Lung microvascular endothelial cell (primary cell): ENCODE measurements around the gene IQSEC1. TPM values are rescaled to one million over a fixed set of nuclear protein-coding genes. Genes with fewer than 3 reads are reported as not detected.

Experiments used
- DNase-seq, 2 donors: peaks; one replicate each; pipeline versions ENCODE4 v3.0.0 to v3.0.0-alpha.2; 2010; ENCODE audit warnings: low read depth in 2 of 2
- total RNA-seq: library from RNA; depleted of rRNA; stranded (reverse); fragments of >200 nt; gene quantifications from 2 replicates; pipeline ENCODE4 v1.2.1, GENCODE V29; 2014

The IQSEC1 gene
- total RNA-seq, 1 donor from 2014 or later = 63.7 TPM

DNA sequence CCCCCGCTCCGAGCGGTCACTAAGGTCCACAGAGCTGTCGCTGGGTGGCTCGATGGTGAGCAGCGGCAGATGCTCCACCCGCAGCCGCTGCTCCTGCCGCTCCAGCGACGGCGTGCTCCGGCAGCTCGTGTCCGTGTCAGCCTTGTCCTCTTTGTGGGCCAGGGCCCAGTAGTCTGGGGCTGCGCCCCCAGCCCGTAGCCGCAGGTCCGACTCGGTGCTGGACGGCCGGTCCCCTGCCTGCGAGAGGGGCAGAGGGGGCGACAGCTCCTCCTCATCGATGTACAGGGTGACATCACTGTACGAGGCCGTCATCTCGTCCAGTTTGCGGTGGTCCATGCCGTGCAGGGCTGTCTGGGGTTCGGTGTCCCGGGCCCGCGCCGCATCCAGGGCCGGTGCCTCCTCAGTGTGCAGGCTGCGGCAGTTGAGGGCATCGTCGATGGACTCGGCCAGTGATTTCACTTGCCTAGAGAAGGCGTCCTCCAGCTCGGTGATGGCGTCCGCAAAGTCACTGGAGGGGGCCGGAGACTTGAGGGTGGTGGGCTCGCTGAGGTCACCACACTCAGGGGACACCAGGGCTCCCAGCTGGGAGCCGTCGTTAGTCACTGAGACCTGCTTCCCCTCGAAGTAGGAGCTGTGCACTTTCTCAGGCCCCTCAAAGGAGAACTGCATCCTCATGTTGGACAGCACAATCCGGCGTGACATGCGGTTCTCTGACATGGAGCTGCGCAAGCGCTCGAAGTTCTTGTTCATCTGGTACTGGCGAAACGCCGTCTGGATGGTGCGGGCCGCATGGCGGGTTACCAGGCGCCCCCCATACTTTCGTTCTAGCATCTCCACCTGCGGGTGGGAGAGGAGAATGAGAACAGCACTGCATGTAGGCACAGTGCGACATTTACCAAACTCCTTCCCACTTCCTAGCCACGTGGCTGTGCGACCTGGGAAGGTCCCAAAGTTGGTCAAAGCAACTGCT is 137.1 kb downstream of the IQSEC1 start:
- DNase-seq = no peak

DNA sequence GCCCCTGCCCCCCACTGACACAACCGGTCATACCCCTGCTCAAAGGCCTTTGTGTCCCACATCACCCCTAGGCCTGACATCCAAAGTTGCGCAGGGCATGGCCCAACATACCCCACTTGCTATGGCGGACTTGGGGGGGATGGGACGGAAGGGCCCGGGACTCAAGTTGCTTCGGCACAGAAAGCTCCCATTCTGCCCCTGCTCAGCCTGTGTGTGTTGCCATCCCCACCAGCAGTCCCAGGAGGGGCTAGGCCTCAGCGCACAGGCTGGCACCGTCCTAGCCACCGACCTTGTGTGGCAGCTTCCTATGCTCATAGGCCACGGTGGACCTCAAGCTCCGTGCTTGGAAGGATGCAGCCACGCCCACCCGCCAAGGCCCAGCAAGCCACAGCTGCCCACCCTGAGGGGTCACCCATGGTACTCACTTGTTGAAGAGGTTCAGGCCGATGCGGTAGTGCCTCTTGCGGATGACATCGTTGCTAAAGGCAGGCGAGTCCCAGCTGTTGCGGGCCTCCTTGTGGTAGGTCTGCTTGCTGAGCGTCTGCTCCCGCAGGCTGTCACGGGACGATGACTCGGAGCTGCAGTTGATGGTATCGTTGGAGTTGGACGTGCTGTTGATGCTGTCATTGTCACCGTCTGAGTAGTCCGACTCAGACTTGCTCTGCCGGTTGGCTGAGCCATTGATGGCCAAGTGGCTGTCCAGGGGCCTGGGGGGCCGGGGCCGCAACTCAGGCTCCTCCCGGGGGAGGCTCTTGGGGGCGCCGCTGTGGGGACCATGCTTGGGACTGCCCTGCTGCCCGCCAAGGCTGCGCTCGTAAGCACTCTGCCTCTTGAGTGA is 138.0 kb downstream of the IQSEC1 start:
- no peak for DNase-seq

DNA sequence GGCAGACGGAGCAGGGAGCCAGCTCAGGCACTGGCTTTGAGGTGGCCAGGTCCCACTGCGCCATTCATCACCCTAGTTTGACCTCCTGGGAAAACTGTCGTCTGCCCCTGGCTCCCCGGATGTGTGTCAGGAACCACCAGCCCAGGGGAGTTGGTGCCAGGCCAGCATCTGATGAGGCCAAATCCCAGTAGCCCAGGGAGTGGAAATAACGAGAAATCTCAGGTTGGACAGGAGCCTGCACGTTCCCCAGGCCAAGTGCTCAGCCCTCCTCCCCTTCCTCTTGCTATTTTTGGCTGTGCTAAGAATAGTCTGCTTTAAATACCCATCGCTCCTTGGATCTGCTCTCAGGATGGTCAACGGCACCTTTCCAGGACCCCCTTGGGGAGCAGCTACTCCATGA is 138.8 kb downstream of the IQSEC1 start:
- DNase-seq = peak; percentile 10 to 19

DNA sequence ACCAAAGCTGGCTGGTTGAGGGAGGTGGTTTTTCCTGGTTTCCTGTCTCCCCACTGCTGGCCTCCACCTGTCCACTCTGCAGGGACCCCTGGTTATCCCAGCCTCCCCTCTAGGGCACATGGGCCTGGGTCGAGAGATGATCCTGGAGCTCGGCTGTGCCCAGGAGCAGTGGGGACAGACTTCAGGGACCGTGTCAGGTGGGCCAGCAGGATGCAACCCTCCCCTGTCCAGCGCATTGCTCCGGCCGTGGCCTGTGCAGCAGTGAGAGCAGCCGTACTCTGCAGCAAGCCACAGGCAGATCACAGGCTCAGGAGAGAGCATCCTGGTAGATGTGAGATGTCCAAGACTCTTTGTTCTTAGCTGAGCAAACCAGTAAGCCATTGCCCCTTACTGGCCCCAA is 139.3 kb downstream of the IQSEC1 start:
- no peak for DNase-seq

DNA sequence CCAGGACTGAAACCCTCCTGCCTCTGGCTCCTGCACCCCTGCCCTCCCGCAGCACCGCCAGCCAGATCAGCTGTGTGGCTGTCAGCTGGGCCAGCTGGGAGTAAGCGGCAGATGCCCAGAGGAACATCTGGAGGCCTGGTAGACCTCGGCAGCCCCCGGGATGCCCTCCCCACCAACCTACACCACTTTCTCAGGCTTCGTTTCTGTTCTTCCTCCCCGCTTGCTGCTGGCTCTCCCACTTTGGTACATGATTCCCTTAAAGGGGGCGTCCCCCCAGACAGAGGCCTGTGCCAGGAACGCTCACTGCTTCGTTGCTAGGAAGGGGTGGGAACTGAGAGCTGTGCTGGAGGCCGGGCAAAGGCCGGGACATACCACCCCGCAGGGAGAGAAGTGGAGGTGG is 140.5 kb downstream of the IQSEC1 start:
- DNase-seq = no peak

DNA sequence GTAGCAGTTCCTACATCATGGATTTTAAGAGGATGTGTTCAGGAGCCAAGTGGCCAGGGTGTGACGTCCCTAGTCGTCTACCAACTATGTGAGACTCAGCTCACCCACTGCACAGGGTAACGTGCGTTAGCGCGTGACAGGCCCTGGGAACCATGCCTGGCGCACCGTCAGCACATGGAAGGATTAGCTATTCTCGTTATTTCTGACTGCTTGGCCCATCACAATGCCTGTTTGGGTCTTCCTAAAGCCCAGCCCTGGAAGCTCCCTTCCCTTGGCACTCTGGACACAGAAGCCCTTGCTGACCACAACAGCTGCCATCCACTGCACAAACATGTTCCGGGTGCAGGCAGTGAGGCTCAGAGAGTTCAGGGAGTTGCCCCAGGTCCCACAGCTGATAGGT is 140.9 kb downstream of the IQSEC1 start:
- DNase-seq = no peak

DNA sequence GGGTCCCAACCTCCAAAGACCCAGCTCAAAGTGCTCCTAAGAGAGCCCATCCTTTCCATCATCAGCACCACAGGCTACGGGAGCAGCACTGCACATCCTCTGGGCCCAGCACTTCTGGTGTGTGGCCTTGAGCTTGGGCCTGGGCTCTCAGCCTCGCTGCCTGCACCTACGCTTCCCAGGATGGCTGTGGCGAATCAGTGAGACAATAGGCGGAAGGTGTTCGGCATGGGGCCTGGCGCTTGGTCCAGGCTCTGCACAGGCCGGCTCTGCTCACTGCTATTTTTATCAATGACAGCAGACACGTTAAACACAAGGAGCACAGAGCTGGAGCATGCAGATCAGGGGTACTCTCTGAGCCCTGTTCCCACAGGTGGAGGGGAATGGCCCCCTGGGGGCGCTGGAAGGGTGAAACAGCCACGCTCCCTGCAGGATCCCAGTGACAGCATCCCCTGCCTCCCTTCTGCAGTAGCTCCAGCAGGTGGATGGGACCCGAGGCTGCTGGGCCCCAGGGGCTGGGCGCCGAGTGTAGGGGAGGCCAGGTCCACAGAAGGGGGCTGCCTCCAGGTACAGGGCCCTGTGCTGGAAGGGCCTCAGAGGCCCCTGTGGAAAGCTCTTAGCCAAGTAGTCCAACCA is 141.8 kb downstream of the IQSEC1 start:
- peak; percentile 31 to 64 for DNase-seq

DNA sequence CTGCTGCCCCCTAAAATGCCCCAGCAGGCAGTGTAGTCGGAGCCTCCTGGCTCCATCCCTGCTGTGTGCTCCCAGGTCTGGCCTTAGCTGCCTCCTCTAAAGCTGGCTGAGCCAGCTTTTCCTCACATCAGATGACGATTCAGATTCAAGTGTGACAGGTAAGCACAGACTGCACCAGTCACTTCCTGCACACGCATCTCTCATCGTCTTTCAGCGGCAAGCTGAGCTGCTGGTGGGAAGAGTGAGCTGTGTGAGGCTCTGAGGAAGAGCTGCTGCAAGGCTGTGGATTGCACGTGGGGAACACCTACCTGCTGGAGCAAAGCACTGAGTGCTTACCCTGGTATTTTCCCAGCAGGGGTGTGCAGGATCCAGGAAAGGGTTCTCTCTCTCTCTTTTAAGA is 143.4 kb downstream of the IQSEC1 start:
- no peak for DNase-seq

DNA sequence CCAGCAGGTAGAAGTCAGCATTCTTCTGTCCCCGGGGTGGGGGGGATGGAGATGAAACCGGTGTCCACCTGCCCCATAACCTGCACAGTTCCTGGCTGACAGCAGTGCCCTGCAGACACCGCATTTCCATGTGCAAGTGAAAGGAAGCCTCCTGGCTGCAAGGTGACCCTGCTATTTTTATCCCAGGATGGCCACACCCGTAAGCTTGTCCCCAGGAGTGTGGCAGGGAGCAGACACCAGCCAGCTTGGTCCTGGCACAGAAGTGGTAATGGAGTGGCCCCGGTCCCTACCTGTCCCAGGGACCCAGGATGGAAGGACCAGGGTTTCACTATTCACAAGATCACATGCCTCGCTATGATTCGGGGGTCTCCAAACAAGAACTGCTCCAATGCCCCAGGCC is 146.6 kb downstream of the IQSEC1 start:
- DNase-seq = no peak

DNA sequence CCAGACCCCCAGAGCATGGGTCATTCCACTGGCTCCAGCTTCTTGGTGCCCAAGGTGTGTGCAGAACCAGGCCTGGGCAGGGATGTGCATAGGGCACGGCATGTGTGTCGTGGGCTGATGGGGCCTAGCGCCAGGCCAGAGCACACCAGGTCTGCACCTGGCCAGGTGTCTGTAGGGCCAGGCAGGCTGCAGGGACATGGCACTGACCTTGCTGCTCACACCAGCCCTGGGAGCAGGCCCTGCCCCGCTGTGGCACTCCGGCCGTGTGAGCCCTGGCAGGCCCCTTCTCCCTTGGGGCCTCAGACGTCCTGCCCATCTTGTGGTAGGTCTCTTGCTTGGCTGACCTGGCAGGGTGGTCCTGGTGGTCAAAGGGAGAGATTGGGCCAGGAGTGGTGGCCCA is 147.6 kb downstream of the IQSEC1 start:
- DNase-seq = no peak

DNA sequence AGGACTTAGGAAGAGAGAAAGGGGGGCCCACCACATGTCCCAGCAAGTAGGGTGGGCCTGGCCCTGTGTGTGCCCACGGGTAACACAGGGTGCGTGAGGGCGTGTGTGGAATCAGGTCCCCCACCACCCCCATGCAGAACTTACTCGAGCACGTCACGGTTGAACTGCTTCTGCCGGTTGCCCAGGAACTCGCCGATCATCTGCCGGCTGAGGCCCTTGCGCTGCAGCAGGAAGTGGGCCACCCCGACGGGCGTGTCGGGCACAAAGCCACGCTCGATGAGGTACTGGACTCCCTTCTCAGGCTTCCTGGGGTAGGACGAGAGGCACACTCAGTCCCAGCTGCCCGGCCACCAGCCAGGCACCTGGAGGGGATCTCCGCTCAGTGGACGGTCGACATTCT is 148.8 kb downstream of the IQSEC1 start:
- DNase-seq = no peak

DNA sequence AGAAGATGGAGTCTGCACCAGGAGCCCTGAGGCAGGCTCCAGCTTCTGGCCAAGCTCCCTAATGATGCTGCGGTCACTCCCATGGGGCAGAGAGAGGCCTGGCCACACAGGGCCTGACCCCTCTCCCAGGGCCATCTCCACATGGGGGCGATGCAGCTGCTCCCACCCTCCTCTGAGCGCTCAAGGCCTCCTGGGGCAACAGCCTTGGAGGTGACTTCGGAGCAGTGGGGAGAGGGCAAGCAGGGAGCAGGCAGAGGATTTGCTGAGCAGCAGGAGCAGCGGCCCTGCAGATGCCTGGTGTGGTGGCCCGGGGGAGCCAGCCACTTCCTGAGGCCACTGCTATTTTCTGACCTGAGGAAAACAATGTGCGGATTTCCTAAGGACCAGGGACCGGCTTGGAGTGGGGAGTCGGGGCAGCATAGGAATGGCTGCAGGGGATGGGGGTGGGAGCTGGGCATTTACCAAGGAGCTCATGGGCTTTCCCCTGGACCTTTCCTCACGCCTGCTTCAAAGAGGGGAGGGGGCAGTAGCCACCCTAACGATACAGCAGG is 150.3 kb downstream of the IQSEC1 start:
- DNase-seq = peak; percentile 17 to 28

DNA sequence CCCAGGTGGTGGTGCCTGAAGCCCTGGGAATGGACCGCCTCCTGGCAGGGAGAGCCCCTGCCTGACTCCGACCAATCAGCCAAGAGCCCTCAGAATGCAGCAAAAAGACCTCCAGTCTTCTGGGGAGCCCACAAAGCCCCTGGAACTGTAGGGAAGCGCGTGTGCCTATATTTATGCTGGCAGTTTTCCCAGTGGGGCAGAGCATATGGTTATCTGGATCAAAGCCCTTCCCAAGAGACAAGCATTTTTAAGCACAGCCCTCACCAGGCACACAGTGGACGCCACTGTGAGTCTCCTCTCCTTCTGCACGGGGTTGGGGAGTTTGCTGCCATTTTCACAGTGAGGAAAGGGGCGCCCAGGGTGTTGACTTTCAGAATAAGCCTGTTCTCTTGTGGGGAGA is 150.9 kb downstream of the IQSEC1 start:
- peak in 1 of 2 donors; percentile 36 for DNase-seq

DNA sequence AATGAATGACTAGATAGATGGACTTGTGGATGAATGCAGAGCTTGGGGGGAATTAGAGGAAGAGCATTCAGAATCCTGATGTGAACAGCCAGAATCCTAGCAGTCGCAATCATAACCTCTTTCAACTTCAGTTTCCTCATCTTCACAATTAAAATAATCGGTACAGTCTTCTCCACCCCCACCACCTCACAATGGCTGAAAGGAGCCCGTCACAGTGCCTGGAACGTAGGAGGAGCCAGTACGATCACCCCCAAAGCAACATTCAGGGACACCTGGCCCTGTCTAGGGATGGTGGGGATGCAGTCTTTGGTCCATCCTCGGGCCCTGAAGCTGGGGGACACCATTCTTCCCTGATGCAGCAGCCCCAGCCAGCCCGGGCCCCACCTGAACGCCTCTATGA is 151.5 kb downstream of the IQSEC1 start:
- DNase-seq = no peak

DNA sequence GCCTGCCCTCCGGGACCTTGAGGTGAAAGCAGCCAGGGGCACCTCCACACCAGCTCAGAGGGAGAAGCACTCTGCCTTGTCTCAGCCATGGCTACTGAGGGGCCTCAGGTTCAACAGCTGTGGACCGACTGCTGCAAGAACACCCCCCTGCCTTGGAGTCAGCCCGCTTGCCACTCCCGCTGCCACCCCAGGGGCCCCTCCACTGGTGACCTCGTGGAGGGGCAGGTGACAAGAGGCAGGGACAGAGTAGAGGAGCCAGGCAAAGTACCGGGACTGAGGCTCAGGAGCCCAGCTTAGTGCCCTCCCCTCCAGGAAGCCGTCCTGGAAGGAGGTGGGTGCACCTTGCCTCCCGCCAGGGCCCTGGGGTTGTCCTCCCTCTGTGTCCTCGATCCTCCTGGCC is 152.3 kb downstream of the IQSEC1 start:
- no peak for DNase-seq

DNA sequence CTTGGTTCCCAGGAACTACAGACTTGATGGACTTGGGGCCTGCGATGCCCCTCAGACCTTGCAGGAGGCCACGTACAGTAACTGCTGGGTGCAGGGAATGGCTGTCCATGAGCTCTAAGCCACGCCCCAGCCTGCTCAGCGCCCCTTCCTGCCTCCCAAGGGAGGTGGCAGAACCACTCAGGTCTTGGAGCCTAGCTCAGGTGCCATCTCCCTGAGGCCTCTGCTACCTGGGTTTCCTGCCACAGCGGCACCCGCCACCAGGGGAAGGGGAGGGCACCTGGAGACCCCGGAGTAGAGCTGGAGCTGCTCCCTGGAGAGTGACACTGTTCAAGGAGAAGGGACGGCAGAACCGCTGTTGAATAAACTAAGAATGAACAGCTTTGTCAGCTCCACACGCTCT is 154.0 kb downstream of the IQSEC1 start:
- DNase-seq = no peak

DNA sequence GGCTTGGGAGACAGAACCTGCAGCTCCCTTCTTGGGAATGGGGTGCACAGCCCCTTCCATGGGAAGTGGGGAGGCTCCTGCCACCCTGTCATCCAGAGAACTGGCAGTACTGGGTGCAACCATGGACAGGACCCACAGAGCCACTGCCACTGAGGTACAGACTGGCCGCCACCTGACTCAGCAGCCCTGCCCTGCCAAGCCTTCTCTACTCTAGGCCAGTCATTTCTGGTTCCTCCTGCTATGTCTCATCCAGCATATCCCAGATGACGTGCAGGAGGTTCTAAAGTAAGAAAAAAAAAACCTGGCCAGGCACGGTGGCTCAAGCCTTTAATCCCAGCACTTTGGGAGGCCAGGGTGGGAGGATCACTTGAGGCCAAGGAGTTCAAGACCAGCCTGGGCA is 155.0 kb downstream of the IQSEC1 start:
- no peak for DNase-seq

DNA sequence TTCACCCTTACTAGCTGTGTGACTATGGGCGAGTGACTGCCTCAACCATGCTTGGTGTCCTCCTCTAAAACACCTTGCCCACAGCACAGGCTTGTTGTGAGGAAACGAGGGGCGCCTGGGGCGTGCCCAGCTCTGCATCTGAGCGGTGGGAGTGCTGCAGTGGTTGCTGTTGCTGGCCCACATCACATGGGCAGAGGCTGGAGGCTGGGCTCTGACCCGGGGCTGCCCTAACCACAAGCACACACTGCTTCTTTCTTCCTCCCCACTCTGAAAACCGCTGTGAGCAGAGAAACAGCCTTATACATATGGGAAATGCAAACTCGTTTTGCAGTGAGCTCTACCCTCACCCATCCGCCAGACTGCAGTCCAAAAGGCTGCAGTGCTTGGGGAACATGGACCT is 157.1 kb downstream of the IQSEC1 start:
- DNase-seq = no peak

DNA sequence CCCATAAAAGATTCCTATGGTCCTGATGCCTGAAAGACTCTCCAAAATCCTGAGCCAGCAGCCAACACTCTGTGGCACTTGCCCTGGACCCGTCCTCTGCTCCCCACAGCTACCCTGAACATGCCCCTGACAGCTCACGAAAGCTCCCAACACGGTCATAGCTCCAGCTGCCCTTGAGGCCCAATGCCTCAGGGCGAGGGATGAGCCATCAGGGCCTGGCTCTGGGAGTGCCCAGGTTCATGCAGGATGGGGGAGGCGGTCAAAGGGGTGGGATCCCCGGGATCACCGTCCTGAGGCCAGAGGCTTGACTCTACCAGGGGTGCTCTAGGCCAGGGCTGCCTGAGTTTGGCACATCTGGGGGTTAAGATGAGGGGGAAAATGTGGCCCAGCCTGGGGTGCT is 159.1 kb downstream of the IQSEC1 start:
- no peak for DNase-seq

DNA sequence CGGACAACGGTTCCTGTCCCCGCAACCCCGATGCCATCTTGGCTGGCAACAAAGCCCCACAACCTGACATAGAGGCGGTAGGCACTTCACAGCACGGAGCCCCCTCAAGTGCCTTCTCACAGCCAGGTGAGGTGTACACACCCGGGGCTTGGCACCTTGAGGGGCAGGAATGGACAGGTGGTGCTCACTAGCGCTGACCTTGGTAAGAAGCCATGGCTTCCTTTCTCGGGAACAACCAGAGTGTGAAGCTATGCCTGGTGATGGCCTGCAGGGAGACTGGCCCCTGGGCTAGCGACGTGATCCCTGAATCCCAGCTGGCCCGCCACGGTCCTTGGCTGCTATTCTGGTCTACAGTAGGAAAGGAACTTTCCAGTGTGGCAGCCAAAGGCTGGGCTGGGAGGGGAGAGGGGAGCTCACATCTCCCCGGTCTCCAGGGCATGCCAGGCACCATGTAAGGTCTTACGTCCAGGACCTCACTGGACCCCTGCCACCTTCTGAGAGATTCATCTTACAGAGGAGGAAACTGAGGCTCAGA is 161.3 kb downstream of the IQSEC1 start:
- DNase-seq = peak in 1 of 2 donors; percentile 16

DNA sequence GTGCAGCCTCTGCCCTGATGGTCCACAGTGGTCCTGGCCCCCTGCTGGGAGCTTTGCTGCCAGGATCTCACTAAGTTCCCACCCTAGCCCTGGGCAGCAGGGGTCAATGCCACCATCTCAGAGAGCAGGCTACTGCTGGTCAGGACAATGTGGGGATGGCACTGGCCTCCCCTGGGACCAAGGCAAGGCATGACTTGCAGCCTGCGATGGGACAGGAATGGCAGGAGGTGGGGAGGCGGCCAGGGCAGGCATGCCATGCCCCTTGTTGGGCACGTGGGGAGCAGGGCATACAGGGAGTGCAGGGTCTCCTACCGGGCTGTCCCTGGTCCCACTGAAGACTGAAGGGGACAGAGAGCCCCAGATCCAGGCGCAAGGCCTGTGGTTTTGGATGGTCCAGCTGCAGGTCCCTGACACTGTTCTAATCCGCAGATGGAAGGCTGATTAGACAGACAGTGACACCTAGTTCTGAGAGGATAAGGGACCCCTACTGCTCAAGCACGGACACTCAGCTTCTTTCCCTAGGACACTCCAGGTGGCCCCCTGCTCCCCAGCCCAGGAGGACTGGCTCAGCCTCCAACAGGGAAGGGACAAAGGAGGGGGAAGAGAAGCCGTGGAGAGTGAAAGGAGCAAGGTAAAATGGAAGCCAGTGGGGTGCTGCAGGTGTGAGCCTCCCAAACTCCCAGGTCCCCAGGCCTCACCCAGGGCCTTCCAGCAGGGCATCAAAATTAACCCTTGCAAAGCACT is 162.7 kb downstream of the IQSEC1 start:
- DNase-seq = no peak
